GM18858 (cell line): ENCODE results near the gene EMILIN1.
"Not testable (repeated sequence)": the region's sequence is repeated elsewhere in the genome, so short reads cannot be mapped to it uniquely, and the experiment has no call there.

Experiments used
- ATAC-seq: cut with Tn5 transposase; IDR thresholded peaks from one replicate; pipeline ENCODE4 v1.9.1; 2021; ENCODE audit not compliant: unreplicated experiment

EMILIN1 gene

GRCh38 chr2:27092696-27093429, 14.4 kb downstream of the EMILIN1 start:
- ATAC-seq: no peak

GRCh38 chr2:27093430-27094352, 15.3 kb downstream of the EMILIN1 start:
- no peak for ATAC-seq

GRCh38 chr2:27094353-27094984, 16.1 kb downstream of the EMILIN1 start:
- ATAC-seq: no peak

- no peak for ATAC-seq
Observed at GRCh38 chr2:27095427-27095744, 17.0 kb downstream of the EMILIN1 start.

GRCh38 chr2:27095745-27096651, 17.6 kb downstream of the EMILIN1 start:
- ATAC-seq: no peak

GRCh38 chr2:27096748-27097297, 18.4 kb downstream of the EMILIN1 start:
- ATAC-seq: no peak

- ATAC-seq: no peak
Observed at GRCh38 chr2:27097341-27097740, 18.9 kb downstream of the EMILIN1 start.

GRCh38 chr2:27099334-27099955, 21.0 kb downstream of the EMILIN1 start:
- no peak for ATAC-seq

GRCh38 chr2:27100036-27100435, 21.6 kb downstream of the EMILIN1 start:
- no peak for ATAC-seq

- ATAC-seq: no peak
Observed at GRCh38 chr2:27102329-27102728, 23.9 kb downstream of the EMILIN1 start.

GRCh38 chr2:27105981-27106380, 27.6 kb downstream of the EMILIN1 start:
- no peak for ATAC-seq

- no peak for ATAC-seq
Observed at GRCh38 chr2:27108221-27108620, 29.8 kb downstream of the EMILIN1 start.

- no peak for ATAC-seq
Observed at GRCh38 chr2:27109083-27109482, 30.7 kb downstream of the EMILIN1 start.

- not testable (repeated sequence) for ATAC-seq
Observed at GRCh38 chr2:27110603-27111352, 32.4 kb downstream of the EMILIN1 start.

- not testable (repeated sequence) for ATAC-seq
Observed at GRCh38 chr2:27111392-27112078, 33.1 kb downstream of the EMILIN1 start.

- no peak for ATAC-seq
Observed at GRCh38 chr2:27115519-27115918, 37.1 kb downstream of the EMILIN1 start.

GRCh38 chr2:27117995-27118524, 39.6 kb downstream of the EMILIN1 start:
- no peak for ATAC-seq

- no peak for ATAC-seq
Observed at GRCh38 chr2:27118525-27119329, 40.3 kb downstream of the EMILIN1 start, which contains the start of gene CGREF1. CGREF1 (minus strand) TSS chr2:27119128; CDS start chr2:27104366, 14,762 bp downstream.
